Vagina (tissue), 2 donors: ENCODE measurements around the gene TTC23L. TPM values are rescaled to one million over a fixed set of nuclear protein-coding genes. Genes with fewer than 3 reads are reported as not detected.

Source experiments
- DNase-seq, 2 donors: peaks; one replicate each; pipeline ENCODE4 v3.0.0-alpha.2; 2017; ENCODE audit errors: extremely low spot score in 2 of 2
- H3K27ac ChIP-seq: fragments of 200-600 bp; sonication (generic); one replicate; pipeline ENCODE4 v1.5.1; 2019
- H3K27me3 ChIP-seq: fragments of 200-600 bp; sonication (generic); one replicate; pipeline ENCODE4 v1.5.1; 2019
- H3K36me3 ChIP-seq, 2 donors: fragments of 200-600 bp; sonication (generic); one replicate each; pipeline ENCODE4 v1.5.1; 2017 to 2019
- H3K4me1 ChIP-seq: fragments of 200-600 bp; sonication (generic); one replicate; pipeline ENCODE4 v1.5.1; 2019
- H3K4me3 ChIP-seq, 2 donors: fragments of 200-600 bp; sonication (generic); 1 replicate in 1 of 2; 2 replicates in 1 of 2; pipeline ENCODE4 v1.5.1; 2016 to 2019
- H3K9me3 ChIP-seq: fragments of 200-600 bp; sonication (generic); one replicate; pipeline ENCODE4 v1.5.1; 2019
- CTCF ChIP-seq, 3 experiments: fragments of 450-650 bp in 2 of 3; fragments of 200-600 bp in 1 of 3; sonication (generic) in 1 of 3; IDR thresholded peaks; one replicate each; pipeline ENCODE4 v1.5.1; 2017 to 2019; ENCODE audit warnings: antibody characterized with exemption in 3 of 3, mild to moderate bottlenecking in 2 of 3, moderate library complexity in 2 of 3
- POLR2A ChIP-seq, 2 donors: fragments of 450-650 bp; IDR thresholded peaks; one replicate each; pipeline ENCODE4 v1.6.1; 2017; ENCODE audit warnings: antibody characterized with exemption in 2 of 2, mild to moderate bottlenecking in 2 of 2, moderate library complexity in 2 of 2
- POLR2AphosphoS5 ChIP-seq, 2 donors: sonication (generic); formaldehyde crosslinking; IDR thresholded peaks; one replicate each; pipeline ENCODE4 v1.9.0; 2017; ENCODE audit warnings: antibody characterized with exemption in 2 of 2, mild to moderate bottlenecking in 2 of 2, low read depth in 1 of 2; ENCODE audit not compliant: insufficient read depth in 1 of 2
- intact Hi-C: fragments of 100-400 bp; cut with DNase I; formaldehyde crosslinking; loops from one replicate; pipeline ENCODE4 v1.15.1; 2023
- total RNA-seq: library from RNA; depleted of rRNA; stranded (reverse); fragments of >200 nt; gene quantifications from one replicate; pipeline ENCODE4 v1.2.3, GENCODE V29; 2016

TTC23L gene
- total RNA-seq, 1 donor from 2014 or later: 0.25 TPM

- intact Hi-C loops: no loop called here
- Histone ChIP-seq H3K36me3 (peaks cover 0 to 35% of the 10 kb centered on the region in 2 donors), H3K27me3 (no peaks in the 10 kb centered on the region), H3K4me1 (peaks cover 39% of the 10 kb centered on the region), H3K9me3 (no peaks in the 10 kb centered on the region), H3K27ac (peak overlapping the region; percentile 90), H3K4me3 (peak overlapping the region in 1 of 2 donors; percentile 99)
- no peak for DNase-seq
- TF ChIP-seq CTCF (IDR thresholded peaks at IDR 0.05) (no peak), POLR2AphosphoS5 (IDR thresholded peaks at IDR 0.05; ENCODE audit: insufficient read depth in 1 of 2, low read depth in 1 of 2) (peak in 1 of 2 donors; percentile 41), POLR2A (IDR thresholded peaks at IDR 0.05) (no peak)
Observed at GRCh38 chr5:34913072-34913471, 74.1 kb downstream of the TTC23L start.

- no peaks in the 10 kb centered on the region for H3K27me3 ChIP-seq
- intact Hi-C loops: no loop called here
- H3K36me3 ChIP-seq: peaks cover 0 to 25% of the 10 kb centered on the region in 2 donors
- H3K9me3 ChIP-seq: no peaks in the 10 kb centered on the region
- peaks cover 41% of the 10 kb centered on the region for H3K4me1 ChIP-seq
- TF ChIP-seq POLR2A (IDR thresholded peaks at IDR 0.05): no peak
- TF ChIP-seq CTCF (IDR thresholded peaks at IDR 0.05): no peak
- no peak for TF ChIP-seq POLR2AphosphoS5 (IDR thresholded peaks at IDR 0.05; ENCODE audit: insufficient read depth in 1 of 2, low read depth in 1 of 2)
- DNase-seq: no peak
- H3K4me3 ChIP-seq: peak overlapping the region; percentile 98 to 99
- peak overlapping the region; percentile 90 for H3K27ac ChIP-seq
Observed at GRCh38 chr5:34914671-34915138, 75.7 kb downstream of the TTC23L start.

- no peaks in the 10 kb centered on the region for H3K9me3 ChIP-seq
- intact Hi-C loops: no loop called here
- no peaks in the 10 kb centered on the region for H3K27me3 ChIP-seq
- DNase-seq: peak in 1 of 2 donors; percentile 96
- peak within 1 kb of the TSS; percentile 90 for H3K27ac ChIP-seq
- peak within 1 kb of the TSS; percentile 98 to 99 for H3K4me3 ChIP-seq
- H3K36me3 ChIP-seq: peaks cover 0 to 26% of the 10 kb centered on the region in 2 donors
- TF ChIP-seq POLR2A (IDR thresholded peaks at IDR 0.05) (peak in 1 of 2 donors; percentile 62), POLR2AphosphoS5 (IDR thresholded peaks at IDR 0.05; ENCODE audit: insufficient read depth in 1 of 2, low read depth in 1 of 2) (peak; percentile 94 to 95), CTCF (IDR thresholded peaks at IDR 0.05) (no peak)
- H3K4me1 ChIP-seq: peaks cover 41% of the 10 kb centered on the region
Observed at GRCh38 chr5:34915139-34915855, 76.3 kb downstream of the TTC23L start, which contains the start of the genes BRIX1 and RAD1. Gene BRIX1 (plus strand): TSS chr5:34915711. CDS start chr5:34915739, 28 bp downstream. Gene RAD1 (minus strand): TSS chr5:34915504. CDS start chr5:34914892, 612 bp downstream.

- Histone ChIP-seq H3K4me3 (peak overlapping the region; percentile 98 to 99), H3K27ac (peak overlapping the region; percentile 90), H3K27me3 (no peaks in the 10 kb centered on the region), H3K9me3 (no peaks in the 10 kb centered on the region), H3K36me3 (peaks cover 0 to 26% of the 10 kb centered on the region in 2 donors), H3K4me1 (peaks cover 41% of the 10 kb centered on the region)
- no peak for TF ChIP-seq CTCF (IDR thresholded peaks at IDR 0.05)
- TF ChIP-seq POLR2AphosphoS5 (IDR thresholded peaks at IDR 0.05; ENCODE audit: insufficient read depth in 1 of 2, low read depth in 1 of 2): no peak
- no peak for TF ChIP-seq POLR2A (IDR thresholded peaks at IDR 0.05)
- intact Hi-C loops: no loop called here
- peak in 1 of 2 donors; percentile 90 for DNase-seq
Observed at GRCh38 chr5:34915856-34916192, 76.9 kb downstream of the TTC23L start.

GRCh38 chr5:34916518-34916917, 77.6 kb downstream of the TTC23L start:
- peaks cover 41% of the 10 kb centered on the region for H3K4me1 ChIP-seq
- H3K36me3 ChIP-seq: peaks cover 0 to 26% of the 10 kb centered on the region in 2 donors
- DNase-seq: no peak
- peak overlapping the region; percentile 98 to 99 for H3K4me3 ChIP-seq
- TF ChIP-seq POLR2A (IDR thresholded peaks at IDR 0.05) (no peak), POLR2AphosphoS5 (IDR thresholded peaks at IDR 0.05; ENCODE audit: insufficient read depth in 1 of 2, low read depth in 1 of 2) (no peak), CTCF (IDR thresholded peaks at IDR 0.05) (no peak)
- H3K27ac ChIP-seq: no peak overlapping the region
- no peaks in the 10 kb centered on the region for H3K9me3 ChIP-seq
- intact Hi-C loops: no loop called here
- no peaks in the 10 kb centered on the region for H3K27me3 ChIP-seq
